Cardiac fibroblast (primary cell): ENCODE measurements around the gene ACIN1.
A peak's percentile ranks its signal among the peaks of the same experiment; 100 is the strongest.
"Not testable (repeated sequence)": the region's sequence is repeated elsewhere in the genome, so short reads cannot be mapped to it uniquely, and the experiment has no call there.

Experiments
- DNase-seq, 2 donors: peaks; one replicate each; pipeline versions ENCODE4 v3.0.0 to v3.0.0-alpha.2; 2010; ENCODE audit warnings: low read depth in 2 of 2
- H3K4me3 ChIP-seq, 2 donors: replicated peaks in 1 of 2; 1 replicate in 1 of 2; 2 replicates in 1 of 2; pipeline ENCODE4 v1.5.1; 2011; ENCODE audit warnings: low read depth in 2 of 2, low read length in 2 of 2, mild to moderate bottlenecking in 2 of 2, moderate library complexity in 1 of 2
- CTCF ChIP-seq: IDR thresholded peaks from one replicate; pipeline ENCODE4 v1.5.1; 2011; ENCODE audit warnings: low read depth, mild to moderate bottlenecking, low read length, inconsistent platforms

Gene ACIN1

GRCh38 chr14:23017091-23017490 is 77.8 kb downstream of the ACIN1 start:
- no peak for TF ChIP-seq CTCF

GRCh38 chr14:23015618-23016017 is 79.3 kb downstream of the ACIN1 start:
- no peak for TF ChIP-seq CTCF
- no peak for DNase-seq
- no peak overlapping the region for H3K4me3 ChIP-seq

More at GRCh38 chr14:23017091-23017490, 77.8 kb downstream of the ACIN1 start:
- H3K4me3 ChIP-seq = no peak overlapping the region
- DNase-seq = no peak

GRCh38 chr14:23013749-23014054 is 81.2 kb downstream of the ACIN1 start:
- DNase-seq, H3K4me3 ChIP-seq: not testable (repeated sequence)

- TF ChIP-seq CTCF = no peak
- DNase-seq = no peak
- H3K4me3 ChIP-seq = no peak overlapping the region
Measured at GRCh38 chr14:23013054-23013748, 81.7 kb downstream of the ACIN1 start.

- peak; percentile 58 to 72 for DNase-seq
- no peak for TF ChIP-seq CTCF
- H3K4me3 ChIP-seq = peak within 1 kb of the TSS; percentile 38 to 53
Measured at GRCh38 chr14:23009939-23010726, 84.8 kb downstream of the ACIN1 start, which contains the start of gene C14orf93. TSS of gene C14orf93 (minus strand) at chr14:23010143. CDS start at chr14:22999023, 11,120 bp downstream.

GRCh38 chr14:23009483-23009938 is 85.4 kb downstream of the ACIN1 start:
- no peak for TF ChIP-seq CTCF
- DNase-seq = no peak
- H3K4me3 ChIP-seq = peak overlapping the region; percentile 32 to 53

- no peak overlapping the region for H3K4me3 ChIP-seq
- no peak for TF ChIP-seq CTCF
- no peak for DNase-seq
Measured at GRCh38 chr14:23008831-23009230, 86.1 kb downstream of the ACIN1 start.
